HepG2 (cell line): ENCODE results near the gene NAE1. TPM values are rescaled to one million over a fixed set of nuclear protein-coding genes. Genes with fewer than 3 reads are reported as not detected.

ENCODE experiments used
- ATAC-seq: fragments of 200-7000 bp; cut with Tn5 transposase; 3 replicates; pipeline ENCODE4 v1.9.1; 2020; ENCODE audit warnings: mild to moderate bottlenecking, moderate library complexity
- BruUV-seq: library from RNA; stranded (reverse); fragments of 400-500 nt; replicated peaks from 2 replicates; lab custom pipeline; 2021; lab: Mats Ljungman, UMichigan
- CTCF ChIA-PET: fragments of 300-600 bp; formaldehyde crosslinking; extraction: SDS; loops from one replicate; lab custom pipeline; 2021; ENCODE audit warnings: low total read pairs, inconsistent platforms, low intra/inter-chr PET ratio; lab: Yijun Ruan, JAX
- POLR2A ChIA-PET: fragments of 350-600 bp; sonication (Branson Sonifier 250); formaldehyde crosslinking; loops from one replicate; lab custom pipeline; 2020; ENCODE audit warnings: antibody characterized with exemption, inconsistent platforms; lab: Yijun Ruan, JAX
- DNase-seq: peaks from one replicate; pipeline ENCODE4 v3.0.0-alpha.2; 2015; ENCODE audit warnings: low spot score
- FAIRE-seq: peaks from 3 replicates; lab custom pipeline; 2011; peaks lifted over from hg19 to GRCh38; lab: Jason Lieb, UNC
- H2AFZ ChIP-seq: one replicate; pipeline ENCODE4 v1.6.1; 2011; ENCODE audit warnings: low read length, inconsistent platforms
- H3K27ac ChIP-seq: fragments of 300-600 bp; 3 replicates; pipeline ENCODE4 v1.8.0; 2011; ENCODE audit warnings: mixed run types, mild to moderate bottlenecking, mixed read lengths, low read length, inconsistent platforms; ENCODE audit not compliant: insufficient read depth; ENCODE audit errors: extremely low read length
- H3K27me3 ChIP-seq, 2 experiments: fragments of 200-600 bp in 1 of 2; 2 replicates in 1 of 2; 3 replicates in 1 of 2; pipeline versions ENCODE4 v1.6.0 to v1.8.0; 2011; ENCODE audit warnings: low read length in 2 of 2, mild to moderate bottlenecking in 2 of 2, moderate library complexity in 2 of 2, inconsistent platforms in 1 of 2; ENCODE audit not compliant: insufficient read depth in 2 of 2, control insufficient read depth in 1 of 2
- H3K36me3 ChIP-seq, 2 experiments: fragments of 200-600 bp in 1 of 2; replicated peaks in 1 of 2; 2 replicates in 1 of 2; 3 replicates in 1 of 2; pipeline versions ENCODE4 v1.5.1 to v1.8.0; 2011; ENCODE audit warnings: low read length in 2 of 2, inconsistent platforms in 1 of 2; ENCODE audit not compliant: insufficient read depth in 2 of 2, control insufficient read depth in 1 of 2
- H3K4me1 ChIP-seq: 2 replicates; pipeline ENCODE4 v1.5.1; 2012; ENCODE audit warnings: low read length, inconsistent platforms; ENCODE audit not compliant: insufficient read depth
- H3K4me2 ChIP-seq: 2 replicates; pipeline ENCODE4 v1.6.0; 2011; ENCODE audit warnings: low read depth, low read length, inconsistent platforms
- H3K4me3 ChIP-seq, 3 experiments: fragments of 200-600 bp in 1 of 3; sonication (generic), shearing (Covaris generic) in 1 of 3; replicated peaks in 1 of 3; 2 replicates each; pipeline ENCODE4 v1.5.1; 2011 to 2016; ENCODE audit warnings: low read length in 3 of 3, inconsistent platforms in 2 of 3, low read depth in 2 of 3, mild to moderate bottlenecking in 2 of 3, control low read depth in 1 of 3, mixed read lengths in 1 of 3; ENCODE audit not compliant: insufficient read depth in 1 of 3
- H3K79me2 ChIP-seq: one replicate; pipeline ENCODE4 v1.6.1; 2011; ENCODE audit warnings: low read length, inconsistent platforms; ENCODE audit not compliant: insufficient read depth
- H3K9ac ChIP-seq: 2 replicates; pipeline ENCODE4 v1.6.0; 2011; ENCODE audit warnings: mild to moderate bottlenecking, low read depth, low read length, inconsistent platforms; ENCODE audit not compliant: insufficient read depth
- H3K9me3 ChIP-seq: 2 replicates; pipeline ENCODE4 v1.5.1; 2012; ENCODE audit warnings: mild to moderate bottlenecking, low read length
- H4K20me1 ChIP-seq: 2 replicates; pipeline ENCODE4 v1.6.0; 2011; ENCODE audit warnings: inconsistent platforms, mild to moderate bottlenecking, low read length, moderate library complexity; ENCODE audit not compliant: insufficient read depth
- ATRX ChIP-seq: sonication (generic); formaldehyde crosslinking; IDR thresholded peaks from 2 replicates; pipeline ENCODE4 v1.4.0; 2020; ENCODE audit warnings: missing genetic modification reagents, borderline replicate concordance
- CBX2 ChIP-seq, 2 experiments: fragments of 200-600 bp in 1 of 2; sonication (generic); formaldehyde crosslinking in 1 of 2; IDR thresholded peaks; 2 replicates each; pipeline versions ENCODE4 v1.7.0 to v1.8.1; 2018 to 2022; ENCODE audit warnings: low read depth in 2 of 2, low read length in 1 of 2, mild to moderate bottlenecking in 1 of 2, missing genetic modification reagents in 1 of 2
- CEBPB ChIP-seq: IDR thresholded peaks from 2 replicates; pipeline ENCODE4 v1.6.1; 2011; ENCODE audit warnings: low read depth, low read length, improper control_type of control experiment, borderline replicate concordance
- FOXO1 ChIP-seq: sonication (generic); formaldehyde crosslinking; IDR thresholded peaks from 2 replicates; pipeline ENCODE4 v1.4.0; 2020; ENCODE audit warnings: missing genetic modification reagents
- GATAD2A ChIP-seq: IDR thresholded peaks from 2 replicates; pipeline ENCODE4 v1.6.1; 2016
- HOXA7 ChIP-seq: sonication (generic); formaldehyde crosslinking; IDR thresholded peaks from 2 replicates; pipeline ENCODE4 v1.8.1; 2022; ENCODE audit warnings: mild to moderate bottlenecking, missing genetic modification reagents, moderate library complexity
- SATB2 ChIP-seq: sonication (generic); formaldehyde crosslinking; IDR thresholded peaks from 2 replicates; pipeline ENCODE4 v1.5.0; 2020; ENCODE audit warnings: missing genetic modification reagents
- XRCC5 ChIP-seq: fragments of 200-400 bp; formaldehyde crosslinking; optimal IDR thresholded peaks from 2 replicates; pipeline ENCODE3; 2017; ENCODE audit warnings: mild to moderate bottlenecking, low read length
- ZBTB8A ChIP-seq: sonication (generic); formaldehyde crosslinking; IDR thresholded peaks from 2 replicates; pipeline ENCODE4 v1.4.0; 2020; ENCODE audit warnings: mild to moderate bottlenecking, low read depth, missing genetic modification reagents, borderline replicate concordance
- ZC3H4 ChIP-seq: sonication (generic); formaldehyde crosslinking; IDR thresholded peaks from 2 replicates; pipeline ENCODE4 v1.4.0; 2020; ENCODE audit warnings: missing genetic modification reagents, borderline replicate concordance
- WGBS: methylation state at CpG from one replicate; pipeline ENCODE4 v1.1.6; 2017; ENCODE audit warnings: low lambda C conversion rate; 5-methylcytosine and 5-hydroxymethylcytosine counted together
- in situ Hi-C: cut with HindIII; loops from 2 replicates; pipeline ENCODE4 v1.10.0; 2017; ENCODE audit warnings: low pct_unique_long_range_greater_than_20kb; ENCODE audit not compliant: extremely low pct_ligation_motif_present
- intact Hi-C: fragments of 100-400 bp; cut with micrococcal nuclease; formaldehyde crosslinking; loops from one replicate; pipeline ENCODE4 v1.10.0; 2022; ENCODE audit not compliant: unreplicated experiment
- polyA plus RNA-seq, 8 experiments: library from polyadenylated mRNA; depleted of rRNA in 3 of 8; stranded (reverse) in 7 of 8; unstranded in 1 of 8; fragments of >200 nt; fragmentation: Illumina TruSeq in 4 of 8; extraction: Trizol in 4 of 8; gene quantifications; 2 replicates each; pipeline versions ENCODE4 v1.2.1 to v1.2.3, GENCODE V29; 2011 to 2016; ENCODE audit warnings: low read depth in 4 of 8, missing spikeins in 1 of 8, mixed read lengths in 1 of 8; ENCODE audit not compliant: insufficient read depth in 1 of 8
- total RNA-seq, 5 experiments: library from RNA; depleted of rRNA; stranded (reverse); fragments of >200 nt; fragmentation: Illumina TruSeq; extraction: Trizol; gene quantifications; 2 replicates each; pipeline ENCODE4 v1.2.3, GENCODE V29; 2016; ENCODE audit warnings: low read depth in 1 of 5
- TF ChIP-seq, protein P1 (sequence below): sonication (generic); formaldehyde crosslinking; IDR thresholded peaks from 2 replicates; pipeline ENCODE4 v1.4.0; 2020; ENCODE audit warnings: missing genetic modification reagents
- TF ChIP-seq, protein P2 (sequence below), 2 experiments: sonication (generic) in 1 of 2; formaldehyde crosslinking in 1 of 2; IDR thresholded peaks; 2 replicates each; pipeline versions ENCODE4 v1.4.0 to v1.6.1; 2018 to 2020; ENCODE audit warnings: missing genetic modification reagents in 2 of 2, borderline replicate concordance in 1 of 2, low read depth in 1 of 2, mild to moderate bottlenecking in 1 of 2, missing biosample characterization in 1 of 2

The NAE1 gene
- total and polyA plus RNA-seq, 2 of the 13 experiments (the other 11 are each of a cell fraction or from before 2014, with no cell fraction given): 95.7 to 206 TPM

DNA sequence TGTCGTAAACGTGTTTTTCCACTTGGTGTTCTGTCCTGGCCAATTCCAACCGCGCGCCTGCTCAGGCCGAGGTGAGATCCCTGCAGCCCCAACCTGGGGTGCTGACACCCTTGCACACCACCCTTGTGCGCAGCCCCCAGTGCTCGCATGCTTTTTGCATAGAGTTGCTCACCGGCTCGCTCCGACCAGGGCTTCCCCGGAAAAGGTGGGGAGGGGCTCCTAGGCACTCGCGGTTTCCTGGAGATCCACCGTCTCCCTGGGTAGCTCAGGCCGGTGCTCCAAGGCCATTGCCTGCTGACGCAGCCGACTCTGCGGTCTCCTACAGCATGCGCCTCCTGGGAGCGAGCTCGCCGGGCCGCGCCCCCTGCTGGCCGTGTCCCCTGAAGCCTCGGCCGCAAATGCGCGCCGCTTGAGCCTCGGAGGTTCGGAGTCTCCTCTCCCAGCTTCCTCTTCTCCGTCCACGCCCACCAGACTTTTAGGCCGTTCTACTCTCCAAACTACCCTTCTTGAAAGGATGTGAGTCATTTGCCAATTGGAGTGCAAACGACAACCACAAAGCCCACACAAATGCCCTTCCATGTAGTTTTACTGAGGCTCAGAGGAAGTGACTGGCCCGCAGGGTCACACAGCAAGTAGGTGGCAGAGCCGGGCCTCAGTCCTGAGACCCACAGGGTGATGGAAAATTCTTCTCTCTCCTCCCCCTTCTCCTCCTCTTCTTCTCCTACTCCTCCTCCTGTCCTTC is 42.3 kb upstream of the NAE1 start (continued):
- TF ChIP-seq, protein P1, sequence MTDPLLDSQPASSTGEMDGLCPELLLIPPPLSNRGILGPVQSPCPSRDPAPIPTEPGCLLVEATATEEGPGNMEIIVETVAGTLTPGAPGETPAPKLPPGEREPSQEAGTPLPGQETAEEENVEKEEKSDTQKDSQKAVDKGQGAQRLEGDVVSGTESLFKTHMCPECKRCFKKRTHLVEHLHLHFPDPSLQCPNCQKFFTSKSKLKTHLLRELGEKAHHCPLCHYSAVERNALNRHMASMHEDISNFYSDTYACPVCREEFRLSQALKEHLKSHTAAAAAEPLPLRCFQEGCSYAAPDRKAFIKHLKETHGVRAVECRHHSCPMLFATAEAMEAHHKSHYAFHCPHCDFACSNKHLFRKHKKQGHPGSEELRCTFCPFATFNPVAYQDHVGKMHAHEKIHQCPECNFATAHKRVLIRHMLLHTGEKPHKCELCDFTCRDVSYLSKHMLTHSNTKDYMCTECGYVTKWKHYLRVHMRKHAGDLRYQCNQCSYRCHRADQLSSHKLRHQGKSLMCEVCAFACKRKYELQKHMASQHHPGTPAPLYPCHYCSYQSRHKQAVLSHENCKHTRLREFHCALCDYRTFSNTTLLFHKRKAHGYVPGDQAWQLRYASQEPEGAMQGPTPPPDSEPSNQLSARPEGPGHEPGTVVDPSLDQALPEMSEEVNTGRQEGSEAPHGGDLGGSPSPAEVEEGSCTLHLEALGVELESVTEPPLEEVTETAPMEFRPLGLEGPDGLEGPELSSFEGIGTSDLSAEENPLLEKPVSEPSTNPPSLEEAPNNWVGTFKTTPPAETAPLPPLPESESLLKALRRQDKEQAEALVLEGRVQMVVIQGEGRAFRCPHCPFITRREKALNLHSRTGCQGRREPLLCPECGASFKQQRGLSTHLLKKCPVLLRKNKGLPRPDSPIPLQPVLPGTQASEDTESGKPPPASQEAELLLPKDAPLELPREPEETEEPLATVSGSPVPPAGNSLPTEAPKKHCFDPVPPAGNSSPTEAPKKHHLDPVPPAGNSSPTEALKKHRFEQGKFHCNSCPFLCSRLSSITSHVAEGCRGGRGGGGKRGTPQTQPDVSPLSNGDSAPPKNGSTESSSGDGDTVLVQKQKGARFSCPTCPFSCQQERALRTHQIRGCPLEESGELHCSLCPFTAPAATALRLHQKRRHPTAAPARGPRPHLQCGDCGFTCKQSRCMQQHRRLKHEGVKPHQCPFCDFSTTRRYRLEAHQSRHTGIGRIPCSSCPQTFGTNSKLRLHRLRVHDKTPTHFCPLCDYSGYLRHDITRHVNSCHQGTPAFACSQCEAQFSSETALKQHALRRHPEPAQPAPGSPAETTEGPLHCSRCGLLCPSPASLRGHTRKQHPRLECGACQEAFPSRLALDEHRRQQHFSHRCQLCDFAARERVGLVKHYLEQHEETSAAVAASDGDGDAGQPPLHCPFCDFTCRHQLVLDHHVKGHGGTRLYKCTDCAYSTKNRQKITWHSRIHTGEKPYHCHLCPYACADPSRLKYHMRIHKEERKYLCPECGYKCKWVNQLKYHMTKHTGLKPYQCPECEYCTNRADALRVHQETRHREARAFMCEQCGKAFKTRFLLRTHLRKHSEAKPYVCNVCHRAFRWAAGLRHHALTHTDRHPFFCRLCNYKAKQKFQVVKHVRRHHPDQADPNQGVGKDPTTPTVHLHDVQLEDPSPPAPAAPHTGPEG (CRISPR knock-in tag): 0 out of 2 replicates have a peak, but pooled peaks have one; percentile 64
- TF ChIP-seq, all 625 proteins: peak for 250

DNA sequence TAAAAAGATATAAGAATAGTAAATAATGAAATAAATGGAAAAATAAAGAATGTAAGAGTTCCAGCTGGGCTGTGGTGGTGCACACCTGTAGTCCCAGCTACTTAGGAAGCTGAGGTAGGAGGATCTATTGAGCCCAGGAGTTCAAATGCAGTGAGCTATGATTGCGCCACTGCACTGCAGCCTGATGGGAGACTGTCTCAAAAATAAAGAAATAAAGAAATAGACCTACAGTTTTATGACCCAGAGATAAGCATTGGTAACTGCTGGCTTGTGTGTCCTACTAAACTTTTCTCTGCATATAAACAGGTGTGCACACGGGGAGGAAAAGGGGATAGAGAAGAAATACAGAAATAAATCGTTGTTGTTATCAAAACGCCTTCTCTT is 41.8 kb upstream of the NAE1 start:
- no TSS peak for BruUV-seq
- no peak overlapping the region for H2AFZ ChIP-seq
- DNase-seq (no peak), FAIRE-seq (no peak), ATAC-seq (no peak)
- H3K4me1 ChIP-seq: peaks cover 30% of the 10 kb centered on the region
- peak overlapping the region in 2 of 3 experiments; percentile 18 to 66; a peak in 5 of 6 replicates for H3K4me3 ChIP-seq
- peaks cover 0 to 8% of the 10 kb centered on the region in 2 experiments; a peak in 2 of 5 replicates for H3K27me3 ChIP-seq
- no peaks in the 10 kb centered on the region for H4K20me1 ChIP-seq
- ChIA-PET POLR2A (interaction anchor here (0.9 to 1.7 kb wide), 3 partner anchors 33 to 121 kb away, joined by 4 to 13 read pairs (median 5); partner anchors contain the start of genes DYNC1LI2 and NAE1), CTCF (interaction anchor here (1.0 kb wide), 1 partner anchor 41 kb away, joined by 4 read pairs; no protein-coding TSS in a partner anchor)
- peak overlapping the region; percentile 94 for H3K4me2 ChIP-seq
- H3K36me3 ChIP-seq: no peaks in the 10 kb centered on the region
- no peaks in the 10 kb centered on the region for H3K79me2 ChIP-seq
- H3K9ac ChIP-seq: no peak overlapping the region
- in situ Hi-C loops: loop anchor here (25.0 kb wide), 1 partner anchor 460 kb away; no protein-coding TSS in a partner anchor
- H3K27ac ChIP-seq: no peak overlapping the region
- no peaks in the 10 kb centered on the region for H3K9me3 ChIP-seq
- WGBS: 44% methylated on average over 4 of the region's 4 CpGs
- intact Hi-C loops: loop anchor here (5.0 kb wide), 1 partner anchor 210 kb away; no protein-coding TSS in a partner anchor
- TF ChIP-seq ZC3H4 (CRISPR knock-in tag) (no peak), XRCC5 (no peak), ATRX (CRISPR knock-in tag) (no peak), FOXO1 (CRISPR knock-in tag) (no peak), ZBTB8A (CRISPR knock-in tag) (no peak), GATAD2A (CRISPR knock-in tag) (no peak), HOXA7 (CRISPR knock-in tag) (no peak), CEBPB (peak; percentile 72), SATB2 (no peak), CBX2 (IDR thresholded peaks at IDR 0.05; ENCODE audit: low read depth, low read length) (no peak), CBX2 (CRISPR knock-in tag; IDR thresholded peaks at IDR 0.05; ENCODE audit: low read depth) (no peak)
- TF ChIP-seq, protein P2, sequence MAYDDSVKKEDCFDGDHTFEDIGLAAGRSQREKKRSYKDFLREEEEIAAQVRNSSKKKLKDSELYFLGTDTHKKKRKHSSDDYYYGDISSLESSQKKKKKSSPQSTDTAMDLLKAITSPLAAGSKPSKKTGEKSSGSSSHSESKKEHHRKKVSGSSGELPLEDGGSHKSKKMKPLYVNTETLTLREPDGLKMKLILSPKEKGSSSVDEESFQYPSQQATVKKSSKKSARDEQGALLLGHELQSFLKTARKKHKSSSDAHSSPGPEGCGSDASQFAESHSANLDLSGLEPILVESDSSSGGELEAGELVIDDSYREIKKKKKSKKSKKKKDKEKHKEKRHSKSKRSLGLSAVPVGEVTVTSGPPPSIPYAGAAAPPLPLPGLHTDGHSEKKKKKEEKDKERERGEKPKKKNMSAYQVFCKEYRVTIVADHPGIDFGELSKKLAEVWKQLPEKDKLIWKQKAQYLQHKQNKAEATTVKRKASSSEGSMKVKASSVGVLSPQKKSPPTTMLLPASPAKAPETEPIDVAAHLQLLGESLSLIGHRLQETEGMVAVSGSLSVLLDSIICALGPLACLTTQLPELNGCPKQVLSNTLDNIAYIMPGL (CRISPR knock-in tag; IDR thresholded peaks at IDR 0.05; ENCODE audit: borderline replicate concordance in 1 of 2, low read depth in 1 of 2): no peak
